Measurements from ENCODE around the gene SMAGP.

SMAGP gene

DNA sequence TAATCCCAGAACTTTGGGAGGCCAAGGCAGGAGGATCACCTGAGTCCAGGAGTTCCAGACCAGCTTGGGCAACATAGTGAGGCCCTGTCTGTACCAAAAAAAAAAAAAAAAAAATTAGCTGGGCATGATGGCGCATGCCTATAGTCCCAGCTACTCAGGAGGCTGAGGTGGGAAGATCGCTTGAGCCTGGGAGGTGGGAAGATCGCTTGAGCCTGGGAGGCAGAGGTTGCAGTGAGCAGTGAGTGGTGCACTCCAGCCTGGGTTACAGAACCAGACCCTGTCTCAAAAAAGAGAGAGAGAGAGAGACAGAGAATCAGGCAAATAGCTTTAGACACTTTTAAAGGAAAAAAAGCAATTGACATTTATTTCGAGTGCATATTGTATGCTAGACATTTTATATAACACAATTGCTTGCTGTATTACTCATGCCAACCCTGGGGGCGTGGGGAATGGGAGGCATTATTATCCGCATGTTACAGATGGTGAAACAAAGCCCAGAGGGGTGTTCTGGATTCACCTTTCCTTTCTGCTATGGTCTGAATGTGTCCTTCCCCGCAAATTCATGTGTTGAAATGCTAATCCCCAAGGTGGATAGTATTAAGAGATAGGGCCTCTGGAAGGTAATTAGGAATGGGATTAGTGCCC, 62.1 kb downstream of the SMAGP start:
- TF ChIP-seq, protein P1, sequence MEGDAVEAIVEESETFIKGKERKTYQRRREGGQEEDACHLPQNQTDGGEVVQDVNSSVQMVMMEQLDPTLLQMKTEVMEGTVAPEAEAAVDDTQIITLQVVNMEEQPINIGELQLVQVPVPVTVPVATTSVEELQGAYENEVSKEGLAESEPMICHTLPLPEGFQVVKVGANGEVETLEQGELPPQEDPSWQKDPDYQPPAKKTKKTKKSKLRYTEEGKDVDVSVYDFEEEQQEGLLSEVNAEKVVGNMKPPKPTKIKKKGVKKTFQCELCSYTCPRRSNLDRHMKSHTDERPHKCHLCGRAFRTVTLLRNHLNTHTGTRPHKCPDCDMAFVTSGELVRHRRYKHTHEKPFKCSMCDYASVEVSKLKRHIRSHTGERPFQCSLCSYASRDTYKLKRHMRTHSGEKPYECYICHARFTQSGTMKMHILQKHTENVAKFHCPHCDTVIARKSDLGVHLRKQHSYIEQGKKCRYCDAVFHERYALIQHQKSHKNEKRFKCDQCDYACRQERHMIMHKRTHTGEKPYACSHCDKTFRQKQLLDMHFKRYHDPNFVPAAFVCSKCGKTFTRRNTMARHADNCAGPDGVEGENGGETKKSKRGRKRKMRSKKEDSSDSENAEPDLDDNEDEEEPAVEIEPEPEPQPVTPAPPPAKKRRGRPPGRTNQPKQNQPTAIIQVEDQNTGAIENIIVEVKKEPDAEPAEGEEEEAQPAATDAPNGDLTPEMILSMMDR (IDR thresholded peaks at IDR 0.05; ENCODE audit: low read depth, low read length) = no peak
- no peak for DNase-seq
- H3K36me3 ChIP-seq = peaks cover 2% of the 10 kb centered on the region; the same call in 1 of the 2 replicates
- H3K27ac ChIP-seq = no peak overlapping the region
- H3K4me3 ChIP-seq (ENCODE audit: low read depth, low read length) = no peak overlapping the region
- H3K27me3 ChIP-seq (ENCODE audit: insufficient read depth, low read depth, severe bottlenecking) = no peaks in the 10 kb centered on the region
- no peaks in the 10 kb centered on the region for H3K9me3 ChIP-seq (ENCODE audit: severe bottlenecking)

DNA sequence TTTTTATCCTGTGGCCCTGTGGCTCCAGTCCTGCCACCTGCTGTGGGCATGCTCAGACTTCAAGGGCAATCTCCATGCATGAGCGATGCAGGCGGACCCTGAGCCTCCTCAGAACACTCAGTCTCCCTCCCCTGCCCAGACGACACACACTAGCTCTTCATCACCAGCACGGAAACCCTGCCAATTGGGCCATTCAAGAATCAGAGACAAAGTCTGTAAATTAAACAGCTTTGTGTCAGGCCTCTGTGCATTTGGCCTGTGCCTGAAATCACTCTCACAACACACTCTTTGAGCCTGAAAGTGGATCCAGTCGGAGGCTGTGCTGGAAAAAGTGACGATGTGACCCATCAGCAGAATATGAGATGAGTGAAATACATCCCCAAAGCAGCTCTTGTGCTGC, 64.9 kb downstream of the SMAGP start:
- H3K36me3 ChIP-seq = no peaks in the 10 kb centered on the region
- TF ChIP-seq, protein P1 (IDR thresholded peaks at IDR 0.05; ENCODE audit: low read depth, low read length) = no peak
- H3K27ac ChIP-seq = no peak overlapping the region
- H3K4me3 ChIP-seq (ENCODE audit: low read depth, low read length) = no peak overlapping the region
- no peaks in the 10 kb centered on the region for H3K27me3 ChIP-seq (ENCODE audit: insufficient read depth, low read depth, severe bottlenecking)
- H3K9me3 ChIP-seq (ENCODE audit: severe bottlenecking) = no peaks in the 10 kb centered on the region
- no peak for DNase-seq

DNA sequence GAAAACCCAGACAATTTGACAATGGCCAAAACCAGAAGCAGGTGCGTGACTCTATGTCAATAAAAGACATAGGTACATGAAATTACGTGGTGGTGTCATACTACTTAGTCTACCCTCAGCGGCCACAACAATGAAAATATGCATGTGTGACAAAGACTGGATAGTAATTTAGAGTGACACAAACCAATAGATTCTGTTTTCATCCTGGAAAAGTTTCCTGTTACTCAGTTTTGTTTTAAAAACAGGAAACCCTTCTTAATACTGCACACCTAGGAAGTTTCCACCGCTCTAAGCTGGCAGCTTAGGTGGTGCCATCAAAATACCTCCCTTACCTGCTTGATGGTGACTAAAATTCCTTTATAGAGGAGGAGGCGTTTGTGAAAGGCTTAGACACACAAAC, 67.5 kb downstream of the SMAGP start:
- no peaks in the 10 kb centered on the region for H3K36me3 ChIP-seq
- no peak overlapping the region for H3K4me3 ChIP-seq (ENCODE audit: low read depth, low read length)
- TF ChIP-seq, protein P1 (IDR thresholded peaks at IDR 0.05; ENCODE audit: low read depth, low read length) = no peak
- no peak for DNase-seq
- no peaks in the 10 kb centered on the region for H3K27me3 ChIP-seq (ENCODE audit: insufficient read depth, low read depth, severe bottlenecking)
- no peaks in the 10 kb centered on the region for H3K9me3 ChIP-seq (ENCODE audit: severe bottlenecking)
- no peak overlapping the region for H3K27ac ChIP-seq

DNA sequence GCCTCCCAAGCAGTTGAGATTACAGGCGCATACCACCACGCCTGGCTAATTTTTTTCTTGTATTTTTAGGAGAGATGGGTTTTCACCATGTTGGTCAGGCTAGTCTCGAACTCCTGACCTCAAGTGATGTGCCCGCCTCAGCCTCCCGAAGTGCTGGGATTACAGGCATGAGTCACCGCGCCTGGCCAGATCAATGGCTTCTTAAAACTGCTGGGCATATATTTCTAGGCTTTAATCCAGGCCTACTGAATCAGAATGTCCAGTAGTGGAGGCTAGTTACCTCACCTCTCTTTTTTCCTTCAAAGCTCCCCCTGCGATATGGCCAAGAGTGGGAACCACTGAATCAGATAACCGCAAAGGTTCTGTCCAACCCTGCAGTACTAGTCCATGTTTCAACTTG, 69.4 kb downstream of the SMAGP start:
- Histone ChIP-seq H3K27me3 (ENCODE audit: insufficient read depth, low read depth, severe bottlenecking) (no peaks in the 10 kb centered on the region), H3K4me3 (ENCODE audit: low read depth, low read length) (no peak overlapping the region), H3K36me3 (no peaks in the 10 kb centered on the region), H3K9me3 (ENCODE audit: severe bottlenecking) (no peaks in the 10 kb centered on the region), H3K27ac (no peak overlapping the region)
- TF ChIP-seq, protein P1 (IDR thresholded peaks at IDR 0.05; ENCODE audit: low read depth, low read length) = no peak
- no peak for DNase-seq

DNA sequence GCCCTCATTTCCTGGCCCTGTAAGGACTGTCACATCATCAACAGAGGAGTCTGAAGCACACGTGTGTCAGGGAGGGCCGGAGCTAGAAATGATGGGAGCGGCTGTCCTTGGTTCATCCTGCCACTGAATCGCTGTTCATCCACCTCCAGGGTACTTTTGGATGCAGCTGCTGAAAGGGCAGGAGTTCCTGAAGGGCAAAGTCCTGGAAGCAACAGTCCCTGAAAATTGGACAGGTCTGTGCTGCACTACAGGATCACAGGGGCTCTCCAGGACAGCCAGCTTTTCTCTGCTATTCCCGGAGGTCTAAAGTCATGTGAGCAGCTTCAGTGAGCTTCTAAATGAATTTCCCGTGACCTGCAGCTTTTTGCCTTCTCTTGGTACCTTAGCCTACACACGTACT, 70.1 kb downstream of the SMAGP start:
- DNase-seq = no peak
- H3K27ac ChIP-seq = no peak overlapping the region
- TF ChIP-seq, protein P1 (IDR thresholded peaks at IDR 0.05; ENCODE audit: low read depth, low read length) = no peak
- no peak overlapping the region for H3K4me3 ChIP-seq (ENCODE audit: low read depth, low read length)
- H3K27me3 ChIP-seq (ENCODE audit: insufficient read depth, low read depth, severe bottlenecking) = no peaks in the 10 kb centered on the region
- no peaks in the 10 kb centered on the region for H3K9me3 ChIP-seq (ENCODE audit: severe bottlenecking)
- H3K36me3 ChIP-seq = no peaks in the 10 kb centered on the region

DNA sequence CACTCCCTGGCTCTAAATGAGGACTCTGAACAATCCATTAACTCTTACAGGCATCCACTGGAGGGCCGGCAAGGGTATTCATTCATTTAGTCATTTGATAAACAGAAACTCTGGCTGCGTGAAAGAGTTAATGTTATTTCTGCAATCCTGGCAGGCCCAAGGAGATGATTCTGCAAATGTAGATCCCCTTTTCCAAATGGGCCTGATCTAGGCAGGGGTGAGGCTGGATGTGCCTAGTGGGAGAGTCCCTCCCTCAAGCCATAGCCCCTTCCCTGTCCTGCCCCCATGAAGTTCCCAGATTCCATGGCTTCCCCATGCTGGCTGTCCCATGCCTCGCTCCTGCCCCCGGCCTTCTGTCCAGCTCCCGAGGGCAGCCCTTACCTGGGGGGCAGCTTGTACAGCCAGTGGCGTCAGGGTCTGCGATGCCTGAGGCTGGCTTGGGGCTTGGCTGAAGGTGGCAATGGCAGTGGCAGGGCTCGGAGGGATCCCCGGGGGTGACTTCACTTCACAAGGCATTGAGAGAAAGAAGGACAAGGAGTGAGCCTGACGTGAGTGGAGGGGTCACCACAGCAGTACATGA, 70.8 kb downstream of the SMAGP start:
- H3K36me3 ChIP-seq = no peaks in the 10 kb centered on the region
- TF ChIP-seq, protein P1 (IDR thresholded peaks at IDR 0.05; ENCODE audit: low read depth, low read length) = no peak
- H3K9me3 ChIP-seq (ENCODE audit: severe bottlenecking) = no peaks in the 10 kb centered on the region
- H3K27me3 ChIP-seq (ENCODE audit: insufficient read depth, low read depth, severe bottlenecking) = no peaks in the 10 kb centered on the region
- no peak overlapping the region for H3K4me3 ChIP-seq (ENCODE audit: low read depth, low read length)
- DNase-seq = no peak
- H3K27ac ChIP-seq = no peak overlapping the region

Data from WERI-Rb-1 (cell line).